HFF-Myc (cell line): ENCODE data around the gene CCNJ.

ENCODE experiments used
- DNase-seq: peaks from one replicate; pipeline ENCODE4 v3.0.0-alpha.2; 2011; ENCODE audit warnings: low read depth; ENCODE audit errors: extremely low read depth
- H3K4me3 ChIP-seq: replicated peaks from 2 replicates; pipeline ENCODE4 v1.5.1; 2011; ENCODE audit warnings: low read depth, mild to moderate bottlenecking, control low read depth, low read length
- TF ChIP-seq, protein P1 (sequence below): IDR thresholded peaks from 2 replicates; pipeline ENCODE4 v1.5.1; 2012; ENCODE audit warnings: mild to moderate bottlenecking, low read depth, low read length, control low read depth; ENCODE audit errors: missing control alignments

Gene CCNJ

DNA sequence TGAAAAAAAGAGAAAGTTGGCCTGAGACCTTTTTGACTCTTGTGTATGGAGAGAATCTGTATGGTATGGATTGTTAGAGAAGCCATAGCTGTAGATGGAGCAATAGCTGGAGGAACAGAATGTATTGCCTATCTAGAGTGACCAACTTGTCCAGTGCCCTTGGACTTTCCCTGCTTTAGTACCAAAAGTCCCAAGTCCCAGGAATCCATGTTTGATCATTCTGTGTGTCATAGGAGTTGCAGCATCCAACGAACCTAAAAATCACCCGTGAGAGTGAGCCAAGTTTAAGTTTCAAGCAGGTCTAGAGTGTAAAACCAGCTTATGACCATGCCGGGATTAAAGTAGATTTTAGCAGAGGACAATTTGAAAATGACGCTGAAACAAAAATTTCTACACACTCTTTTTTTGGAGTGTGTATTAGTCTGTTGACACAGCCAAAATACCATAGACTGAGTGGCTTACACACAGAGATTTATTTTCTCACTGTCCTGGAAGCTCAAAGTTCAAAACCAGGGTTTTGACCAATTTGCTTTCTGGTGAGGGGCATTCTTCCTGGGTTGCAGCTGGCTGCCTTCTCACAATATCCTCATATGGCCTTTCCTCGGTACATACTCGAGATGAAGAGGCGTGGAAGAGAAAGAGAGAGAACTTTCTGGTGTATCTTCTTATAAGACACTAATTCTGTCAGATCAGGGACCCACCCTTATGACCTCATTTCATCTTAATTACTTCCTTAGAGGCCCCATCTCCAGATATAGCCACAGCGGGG, 49.8 kb downstream of the CCNJ start:
- TF ChIP-seq, protein P1, sequence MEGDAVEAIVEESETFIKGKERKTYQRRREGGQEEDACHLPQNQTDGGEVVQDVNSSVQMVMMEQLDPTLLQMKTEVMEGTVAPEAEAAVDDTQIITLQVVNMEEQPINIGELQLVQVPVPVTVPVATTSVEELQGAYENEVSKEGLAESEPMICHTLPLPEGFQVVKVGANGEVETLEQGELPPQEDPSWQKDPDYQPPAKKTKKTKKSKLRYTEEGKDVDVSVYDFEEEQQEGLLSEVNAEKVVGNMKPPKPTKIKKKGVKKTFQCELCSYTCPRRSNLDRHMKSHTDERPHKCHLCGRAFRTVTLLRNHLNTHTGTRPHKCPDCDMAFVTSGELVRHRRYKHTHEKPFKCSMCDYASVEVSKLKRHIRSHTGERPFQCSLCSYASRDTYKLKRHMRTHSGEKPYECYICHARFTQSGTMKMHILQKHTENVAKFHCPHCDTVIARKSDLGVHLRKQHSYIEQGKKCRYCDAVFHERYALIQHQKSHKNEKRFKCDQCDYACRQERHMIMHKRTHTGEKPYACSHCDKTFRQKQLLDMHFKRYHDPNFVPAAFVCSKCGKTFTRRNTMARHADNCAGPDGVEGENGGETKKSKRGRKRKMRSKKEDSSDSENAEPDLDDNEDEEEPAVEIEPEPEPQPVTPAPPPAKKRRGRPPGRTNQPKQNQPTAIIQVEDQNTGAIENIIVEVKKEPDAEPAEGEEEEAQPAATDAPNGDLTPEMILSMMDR, result no peak

DNA sequence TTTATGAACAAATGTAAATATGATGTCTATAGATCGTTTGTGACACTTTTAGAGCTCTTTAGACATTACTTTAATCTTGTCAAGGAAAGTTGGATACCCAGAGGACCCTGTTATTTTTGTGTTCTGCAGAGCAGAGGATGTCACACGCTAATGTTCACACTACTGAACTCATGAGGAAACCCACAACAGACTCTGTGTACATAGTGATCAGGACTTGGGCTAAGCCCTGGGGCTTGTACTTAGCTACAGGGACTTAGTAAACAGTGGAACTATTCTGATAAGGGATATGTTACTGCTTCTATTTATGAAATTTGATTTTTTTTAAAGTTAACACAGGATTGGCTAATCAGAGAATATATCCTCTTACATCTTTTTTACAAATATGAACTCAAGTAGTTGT, 50.6 kb downstream of the CCNJ start:
- TF ChIP-seq, protein P1, result no peak
- no peak for DNase-seq
- no peak overlapping the region for H3K4me3 ChIP-seq

More for the DNA sequence above, 49.8 kb downstream of the CCNJ start:
- no peak overlapping the region for H3K4me3 ChIP-seq
- no peak for DNase-seq

DNA sequence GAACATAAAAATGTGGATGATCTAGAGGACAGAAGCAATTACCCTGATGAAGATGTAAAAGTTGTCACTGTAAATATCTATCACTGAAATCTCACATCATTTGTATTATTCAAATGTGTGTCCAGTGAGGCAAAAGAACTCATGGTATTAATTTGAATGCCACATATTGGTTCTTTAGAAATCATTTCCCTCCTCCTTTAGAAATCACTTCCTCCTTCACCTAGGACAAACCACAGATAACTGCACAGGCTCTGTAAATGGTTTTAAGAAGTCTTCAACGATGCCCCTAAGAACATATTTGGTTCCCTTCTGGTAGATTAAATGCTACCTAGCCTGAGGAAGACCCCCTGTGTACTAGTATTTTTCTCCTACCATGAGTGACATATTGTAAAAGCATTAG, 53.6 kb downstream of the CCNJ start:
- TF ChIP-seq, protein P1, result no peak
- H3K4me3 ChIP-seq, result no peak overlapping the region
- DNase-seq, result no peak

DNA sequence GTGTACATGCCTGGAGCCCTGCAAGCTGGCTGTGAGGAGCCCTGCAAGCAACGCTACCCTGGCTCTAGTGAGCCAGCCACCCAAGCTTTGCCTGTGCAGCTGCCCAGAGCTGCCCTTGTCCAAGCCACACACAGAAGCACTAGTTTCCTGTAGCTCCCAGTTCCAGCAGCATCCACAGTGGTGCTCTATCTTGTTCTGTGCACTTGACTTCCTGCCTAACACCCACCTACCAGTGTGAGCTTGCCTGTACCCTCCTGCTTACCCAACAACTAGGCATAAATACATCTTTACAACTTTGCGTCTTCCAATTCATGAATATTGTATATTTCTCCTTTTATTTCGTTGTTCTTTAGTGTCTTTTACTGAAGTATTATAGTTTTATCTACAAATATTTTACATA, 54.5 kb downstream of the CCNJ start:
- DNase-seq, result no peak

DNA sequence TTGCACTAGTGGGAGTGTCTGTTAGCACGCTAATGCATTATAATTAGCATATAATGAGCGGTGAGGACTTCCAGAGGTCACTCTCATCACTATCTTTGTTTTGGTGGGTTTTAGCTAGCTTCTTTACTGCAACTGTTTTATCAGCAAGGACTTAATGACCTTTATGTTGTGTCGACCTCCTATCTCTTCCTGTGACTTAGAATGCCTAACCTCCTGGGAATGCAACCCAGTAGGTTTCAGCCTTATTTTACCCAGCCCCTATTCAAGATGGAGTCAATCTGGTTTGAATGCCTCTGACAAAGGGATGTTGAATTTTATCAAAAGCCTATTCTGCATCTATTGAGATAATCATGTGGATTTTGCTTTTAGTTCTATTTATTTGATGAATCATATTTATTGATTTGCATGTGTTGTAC, 64.2 kb downstream of the CCNJ start:
- TF ChIP-seq, protein P1, result no peak
- DNase-seq, result no peak
- no peak overlapping the region for H3K4me3 ChIP-seq

More for the DNA sequence above, 54.5 kb downstream of the CCNJ start:
- TF ChIP-seq, protein P1, result no peak
- H3K4me3 ChIP-seq, result no peak overlapping the region
